Mesothelial cell of epicardium (in vitro differentiated cells): Measurements from ENCODE around the gene SLC5A10. TPM values are rescaled to one million over a fixed set of nuclear protein-coding genes. Genes with fewer than 3 reads are reported as not detected.
A peak's percentile ranks its signal among the peaks of the same experiment; 100 is the strongest.

Experiments used
- DNase-seq, 2 experiments: peaks; one replicate each; pipeline ENCODE4 v3.0.0; 2021; ENCODE audit warnings: low spot score in 2 of 2; ENCODE audit not compliant: unreplicated experiment in 2 of 2
- H3K27ac Mint-ChIP-seq: 2 replicates; pipeline ENCODE4 v1.8.0; 2021; ENCODE audit warnings: mixed read lengths
- H3K27me3 Mint-ChIP-seq: 2 replicates; pipeline ENCODE4 v1.8.0; 2021; ENCODE audit warnings: low read depth, mixed read lengths
- H3K36me3 Mint-ChIP-seq: 2 replicates; pipeline ENCODE4 v1.8.0; 2021; ENCODE audit warnings: mixed read lengths
- H3K4me1 Mint-ChIP-seq: 2 replicates; pipeline ENCODE4 v1.8.0; 2021; ENCODE audit warnings: mixed read lengths
- H3K4me3 Mint-ChIP-seq: 2 replicates; pipeline ENCODE4 v1.8.0; 2021; ENCODE audit warnings: mild to moderate bottlenecking, moderate library complexity, mixed read lengths
- H3K9me3 Mint-ChIP-seq: 2 replicates; pipeline ENCODE4 v1.8.0; 2021; ENCODE audit warnings: mixed read lengths
- total RNA-seq: library from RNA; stranded (reverse); gene quantifications from 3 replicates; pipeline ENCODE4 v1.2.1, GENCODE V29; 2021
- TF ChIP-seq, protein P1 (sequence below): fragments of 200-600 bp; sonication (generic); IDR thresholded peaks from one replicate; pipeline ENCODE4 v1.5.0; 2021; ENCODE audit warnings: antibody characterized with exemption; ENCODE audit not compliant: unreplicated experiment

The SLC5A10 gene
- total RNA-seq, 1 donor from 2014 or later: 0.25 TPM

DNA sequence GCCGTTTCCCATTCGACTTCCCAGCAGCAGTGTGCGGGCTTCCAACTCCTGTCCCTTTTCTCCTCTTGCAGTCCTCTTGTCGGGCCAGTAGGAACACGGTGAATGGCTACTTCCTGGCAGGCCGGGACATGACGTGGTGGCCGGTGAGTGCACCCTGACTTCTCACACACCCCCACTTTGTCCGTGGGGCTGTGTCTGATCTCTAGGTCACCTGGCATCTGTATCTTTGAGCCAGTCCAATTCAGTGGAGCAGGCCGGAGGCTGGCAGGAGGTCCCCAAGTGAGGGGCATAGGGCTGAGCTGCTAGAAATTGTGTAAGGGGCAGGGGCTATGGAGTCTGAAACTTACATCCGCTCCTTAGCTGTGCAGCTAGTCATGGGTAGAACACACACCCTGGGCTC is 6.6 kb downstream of the SLC5A10 start:
- peaks cover 24% of the 10 kb centered on the region for H3K4me1 Mint-ChIP-seq
- DNase-seq: no peak
- no peaks in the 10 kb centered on the region for H3K9me3 Mint-ChIP-seq
- no peaks in the 10 kb centered on the region for H3K27me3 Mint-ChIP-seq
- H3K36me3 Mint-ChIP-seq: no peaks in the 10 kb centered on the region
- H3K27ac Mint-ChIP-seq: no peak overlapping the region
- TF ChIP-seq, protein P1, sequence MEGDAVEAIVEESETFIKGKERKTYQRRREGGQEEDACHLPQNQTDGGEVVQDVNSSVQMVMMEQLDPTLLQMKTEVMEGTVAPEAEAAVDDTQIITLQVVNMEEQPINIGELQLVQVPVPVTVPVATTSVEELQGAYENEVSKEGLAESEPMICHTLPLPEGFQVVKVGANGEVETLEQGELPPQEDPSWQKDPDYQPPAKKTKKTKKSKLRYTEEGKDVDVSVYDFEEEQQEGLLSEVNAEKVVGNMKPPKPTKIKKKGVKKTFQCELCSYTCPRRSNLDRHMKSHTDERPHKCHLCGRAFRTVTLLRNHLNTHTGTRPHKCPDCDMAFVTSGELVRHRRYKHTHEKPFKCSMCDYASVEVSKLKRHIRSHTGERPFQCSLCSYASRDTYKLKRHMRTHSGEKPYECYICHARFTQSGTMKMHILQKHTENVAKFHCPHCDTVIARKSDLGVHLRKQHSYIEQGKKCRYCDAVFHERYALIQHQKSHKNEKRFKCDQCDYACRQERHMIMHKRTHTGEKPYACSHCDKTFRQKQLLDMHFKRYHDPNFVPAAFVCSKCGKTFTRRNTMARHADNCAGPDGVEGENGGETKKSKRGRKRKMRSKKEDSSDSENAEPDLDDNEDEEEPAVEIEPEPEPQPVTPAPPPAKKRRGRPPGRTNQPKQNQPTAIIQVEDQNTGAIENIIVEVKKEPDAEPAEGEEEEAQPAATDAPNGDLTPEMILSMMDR: no peak
- no peak overlapping the region for H3K4me3 Mint-ChIP-seq

- DNase-seq: no peak
- peaks cover 24% of the 10 kb centered on the region for H3K4me1 Mint-ChIP-seq
Measured at GRCh38 chr17:18959071-18959844, 7.3 kb downstream of the SLC5A10 start.

DNA sequence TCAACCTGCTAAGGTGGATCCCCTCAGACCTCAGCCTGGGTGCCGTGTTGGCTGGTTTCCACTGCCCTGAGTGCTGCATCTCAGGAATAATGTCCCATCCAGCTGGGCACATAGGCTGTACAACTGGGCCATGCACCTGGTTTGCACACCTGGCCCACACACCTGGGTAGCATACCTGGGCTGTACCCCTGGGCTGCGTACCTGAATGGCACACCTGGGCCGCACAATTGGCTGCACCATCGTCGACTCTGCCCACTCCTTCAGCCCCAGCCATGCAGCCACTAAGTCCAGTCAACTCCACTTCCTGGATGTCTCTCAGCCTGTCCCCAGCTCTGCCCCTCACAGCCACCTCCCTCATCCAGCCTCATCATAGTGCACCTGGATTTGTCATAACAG is 7.9 kb downstream of the SLC5A10 start:
- H3K9me3 Mint-ChIP-seq: no peaks in the 10 kb centered on the region
- H3K36me3 Mint-ChIP-seq: no peaks in the 10 kb centered on the region
- no peak for DNase-seq
- no peak overlapping the region for H3K27ac Mint-ChIP-seq
- peaks cover 24% of the 10 kb centered on the region for H3K4me1 Mint-ChIP-seq
- H3K4me3 Mint-ChIP-seq: no peak overlapping the region
- TF ChIP-seq, protein P1: no peak
- no peaks in the 10 kb centered on the region for H3K27me3 Mint-ChIP-seq

More at GRCh38 chr17:18959071-18959844, 7.3 kb downstream of the SLC5A10 start:
- Mint-ChIP-seq H3K27me3 (no peaks in the 10 kb centered on the region), H3K9me3 (no peaks in the 10 kb centered on the region), H3K36me3 (no peaks in the 10 kb centered on the region), H3K27ac (no peak overlapping the region), H3K4me3 (no peak overlapping the region)
- TF ChIP-seq, protein P1: no peak

GRCh38 chr17:18960241-18960665 is 8.3 kb downstream of the SLC5A10 start:
- H3K27me3 Mint-ChIP-seq: no peaks in the 10 kb centered on the region
- no peaks in the 10 kb centered on the region for H3K9me3 Mint-ChIP-seq
- H3K27ac Mint-ChIP-seq: no peak overlapping the region
- no peak overlapping the region for H3K4me3 Mint-ChIP-seq
- H3K36me3 Mint-ChIP-seq: no peaks in the 10 kb centered on the region
- TF ChIP-seq, protein P1: no peak
- no peak for DNase-seq
- peaks cover 24% of the 10 kb centered on the region for H3K4me1 Mint-ChIP-seq

DNA sequence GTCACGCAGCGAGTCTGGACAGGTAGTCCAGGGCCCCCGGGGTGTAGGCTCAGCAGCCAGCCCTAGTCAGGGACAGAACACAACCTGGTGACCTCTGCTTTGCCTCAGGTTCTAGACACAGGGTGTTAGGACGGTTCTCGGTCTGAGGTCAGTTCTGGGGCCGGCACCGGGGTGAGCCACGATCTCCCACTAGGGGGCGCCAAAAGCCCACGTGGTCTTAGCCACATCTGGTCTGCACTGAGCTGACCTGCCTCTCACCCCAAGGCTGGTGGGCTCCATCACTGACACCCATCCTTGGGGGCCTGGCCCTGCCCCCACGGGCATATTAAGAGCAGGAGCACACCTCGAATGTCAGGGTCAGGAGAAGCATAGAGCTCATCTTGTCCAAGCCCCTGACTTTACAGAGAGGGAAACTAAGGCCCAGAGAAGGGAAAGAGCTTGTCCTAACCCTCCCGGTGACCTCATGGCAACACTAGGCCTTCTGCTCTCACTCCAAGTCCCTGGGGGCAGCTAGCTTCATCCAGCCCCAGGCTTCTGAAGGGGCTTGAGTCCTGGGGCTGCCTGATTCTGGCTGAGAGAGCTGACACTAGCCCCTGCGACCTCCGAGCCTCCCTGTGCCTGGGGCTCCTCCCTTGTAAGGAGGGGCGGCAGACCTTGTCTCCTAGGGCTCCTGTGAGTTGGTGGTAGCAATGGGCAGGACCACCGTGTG is 9.0 kb downstream of the SLC5A10 start:
- peak overlapping the region; percentile 61 for H3K27ac Mint-ChIP-seq
- no peaks in the 10 kb centered on the region for H3K27me3 Mint-ChIP-seq
- H3K36me3 Mint-ChIP-seq: no peaks in the 10 kb centered on the region
- no peaks in the 10 kb centered on the region for H3K9me3 Mint-ChIP-seq
- H3K4me3 Mint-ChIP-seq: no peak overlapping the region
- H3K4me1 Mint-ChIP-seq: peaks cover 24% of the 10 kb centered on the region
- DNase-seq: peak; percentile 69 to 88
- TF ChIP-seq, protein P1: peak; percentile 90
